Upper lobe of left lung (tissue), 6 donors: ENCODE data around the gene OR2T8. TPM values are rescaled to one million over a fixed set of nuclear protein-coding genes. Genes with fewer than 3 reads are reported as not detected.

Experiments used
- ATAC-seq, 2 donors: fragments of 200-7000 bp; cut with Tn5 transposase; one replicate each; pipeline ENCODE4 v1.9.1; 2022; ENCODE audit warnings: mild to moderate bottlenecking in 2 of 2, moderate library complexity in 2 of 2; ENCODE audit not compliant: low FRiP score in 2 of 2
- DNase-seq, 2 donors: peaks; one replicate each; pipeline ENCODE4 v3.0.0-alpha.2; 2019 to 2020
- H3K27ac ChIP-seq, 4 donors: fragments of 200-600 bp; sonication (generic); one replicate each; pipeline ENCODE4 v1.5.1; 2016 to 2019
- H3K27me3 ChIP-seq, 4 donors: fragments of 200-600 bp; sonication (generic); one replicate each; pipeline ENCODE4 v1.5.1; 2017 to 2019
- H3K36me3 ChIP-seq, 4 donors: fragments of 200-600 bp; sonication (generic); one replicate each; pipeline ENCODE4 v1.5.1; 2016 to 2019
- H3K4me1 ChIP-seq, 4 donors: fragments of 200-600 bp; sonication (generic); one replicate each; pipeline ENCODE4 v1.5.1; 2018 to 2019
- H3K4me3 ChIP-seq, 4 donors: fragments of 200-600 bp; sonication (generic); one replicate each; pipeline ENCODE4 v1.5.1; 2017 to 2019; ENCODE audit warnings: mild to moderate bottlenecking in 2 of 4, moderate library complexity in 1 of 4
- H3K9me3 ChIP-seq, 4 donors: fragments of 200-600 bp; sonication (generic); one replicate each; pipeline ENCODE4 v1.5.1; 2018 to 2019
- CTCF ChIP-seq, 6 experiments: fragments of 450-650 bp in 4 of 6; fragments of 200-600 bp in 2 of 6; sonication (generic) in 2 of 6; IDR thresholded peaks; one replicate each; pipeline ENCODE4 v1.5.1; 2016 to 2019; ENCODE audit warnings: antibody characterized with exemption in 6 of 6
- EP300 ChIP-seq, 4 donors: sonication (generic); formaldehyde crosslinking; IDR thresholded peaks; one replicate each; pipeline ENCODE4 v1.5.1; 2017; ENCODE audit warnings: antibody characterized with exemption in 4 of 4, control low read depth in 2 of 4
- POLR2A ChIP-seq, 4 donors: fragments of 450-650 bp; IDR thresholded peaks; one replicate each; pipeline ENCODE4 v1.5.1; 2016 to 2017; ENCODE audit warnings: antibody characterized with exemption in 4 of 4, mild to moderate bottlenecking in 2 of 4
- POLR2AphosphoS5 ChIP-seq, 2 donors: sonication (generic); formaldehyde crosslinking; IDR thresholded peaks; one replicate each; pipeline ENCODE4 v1.5.1; 2017; ENCODE audit warnings: antibody characterized with exemption in 2 of 2
- WGBS, 2 donors: methylation state at CpG; one replicate each; pipeline ENCODE4 v1.1.5; 2017 to 2018; 5-methylcytosine and 5-hydroxymethylcytosine counted together
- total RNA-seq, 6 donors: library from RNA; depleted of rRNA in 4 of 6; stranded (reverse); fragments of >200 nt in 4 of 6; gene quantifications; one replicate each; pipeline versions ENCODE4 v1.1.0 to v1.2.1, GENCODE V29; 2016 to 2021
- donor health status: DM: no; HTN: no; CAD: no; lungs with moderate emphysema.
- donor health status: DM: no; HTN: yes; CAD: no; lungs with severe emphysema.

Gene OR2T8
- total RNA-seq, 6 donors from 2014 or later: not detected

GRCh38 chr1:247942624-247943023, 22.6 kb downstream of the OR2T8 start:
- Histone ChIP-seq H3K36me3 (no peaks in the 10 kb centered on the region), H3K9me3 (peaks cover 0 to 4% (median 0%) of the 10 kb centered on the region in 4 donors), H3K4me3 (no peak overlapping the region), H3K27me3 (no peaks in the 10 kb centered on the region), H3K27ac (no peak overlapping the region), H3K4me1 (no peaks in the 10 kb centered on the region)
- TF ChIP-seq CTCF (IDR thresholded peaks at IDR 0.05): no peak
- TF ChIP-seq POLR2AphosphoS5 (IDR thresholded peaks at IDR 0.05): no peak
- no peak for TF ChIP-seq EP300 (IDR thresholded peaks at IDR 0.05)
- TF ChIP-seq POLR2A (IDR thresholded peaks at IDR 0.05): no peak
- DNase-seq (no peak), ATAC-seq (no peak)
- 77 to 85% methylated on average over 6 of the region's 6 CpGs for WGBS, 2 donors

GRCh38 chr1:247948558-247948957, 28.5 kb downstream of the OR2T8 start, which contains the start of gene OR2L8:
Gene OR2L8 (plus strand): TSS chr1:247948858. CDS start chr1:247948858, 0 bp downstream.
- ATAC-seq (no peak), DNase-seq (no peak)
- H3K36me3 ChIP-seq: no peaks in the 10 kb centered on the region
- H3K9me3 ChIP-seq: peaks cover 0 to 4% (median 0%) of the 10 kb centered on the region in 4 donors
- no peaks in the 10 kb centered on the region for H3K4me1 ChIP-seq
- TF ChIP-seq POLR2A (IDR thresholded peaks at IDR 0.05) (no peak), EP300 (IDR thresholded peaks at IDR 0.05) (no peak), POLR2AphosphoS5 (IDR thresholded peaks at IDR 0.05) (no peak), CTCF (IDR thresholded peaks at IDR 0.05) (no peak)
- H3K27me3 ChIP-seq: no peaks in the 10 kb centered on the region
- H3K4me3 ChIP-seq: no peak within 1 kb of the TSS
- H3K27ac ChIP-seq: no peak within 1 kb of the TSS
- 78 to 81% methylated on average over 3 of the region's 3 CpGs for WGBS, 2 donors

- no peak for DNase-seq
- Histone ChIP-seq H3K4me1 (no peaks in the 10 kb centered on the region), H3K9me3 (no peaks in the 10 kb centered on the region), H3K36me3 (no peaks in the 10 kb centered on the region), H3K27me3 (no peaks in the 10 kb centered on the region), H3K4me3 (no peak overlapping the region), H3K27ac (no peak overlapping the region)
- no peak for TF ChIP-seq CTCF (IDR thresholded peaks at IDR 0.05)
- TF ChIP-seq POLR2A (IDR thresholded peaks at IDR 0.05): no peak
- no peak for TF ChIP-seq POLR2AphosphoS5 (IDR thresholded peaks at IDR 0.05)
- TF ChIP-seq EP300 (IDR thresholded peaks at IDR 0.05): no peak
- ATAC-seq: no peak
- WGBS, 2 donors: 95 to 97% methylated on average over 1 of the region's 1 CpG
Observed at GRCh38 chr1:247953408-247953807, 33.4 kb downstream of the OR2T8 start.

GRCh38 chr1:247961791-247962190, 41.7 kb downstream of the OR2T8 start:
- DNase-seq (no peak), ATAC-seq (no peak)
- no peaks in the 10 kb centered on the region for H3K4me1 ChIP-seq
- WGBS, 2 donors: 21 to 32% methylated on average over 3 of the region's 3 CpGs
- H3K27me3 ChIP-seq: no peaks in the 10 kb centered on the region
- no peaks in the 10 kb centered on the region for H3K36me3 ChIP-seq
- no peaks in the 10 kb centered on the region for H3K9me3 ChIP-seq
- no peak overlapping the region for H3K4me3 ChIP-seq
- no peak overlapping the region for H3K27ac ChIP-seq
- no peak for TF ChIP-seq POLR2AphosphoS5 (IDR thresholded peaks at IDR 0.05)
- TF ChIP-seq CTCF (IDR thresholded peaks at IDR 0.05): no peak
- TF ChIP-seq POLR2A (IDR thresholded peaks at IDR 0.05): no peak
- no peak for TF ChIP-seq EP300 (IDR thresholded peaks at IDR 0.05)

GRCh38 chr1:247962911-247963588, 43.0 kb downstream of the OR2T8 start:
- no peak for ATAC-seq
- Histone ChIP-seq H3K27ac (no peak overlapping the region), H3K9me3 (no peaks in the 10 kb centered on the region), H3K27me3 (no peaks in the 10 kb centered on the region), H3K36me3 (no peaks in the 10 kb centered on the region), H3K4me3 (no peak overlapping the region), H3K4me1 (no peaks in the 10 kb centered on the region)
- no peak for TF ChIP-seq EP300 (IDR thresholded peaks at IDR 0.05)
- TF ChIP-seq POLR2A (IDR thresholded peaks at IDR 0.05): no peak
- no peak for TF ChIP-seq CTCF (IDR thresholded peaks at IDR 0.05)
- TF ChIP-seq POLR2AphosphoS5 (IDR thresholded peaks at IDR 0.05): no peak
- no peak for DNase-seq
- WGBS, 2 donors: 56 to 67% methylated on average over 4 of the region's 4 CpGs
